GM12891 (cell line): ENCODE data around the gene WDR44.

Experiments used
- POLR2A ChIP-seq: IDR thresholded peaks from 2 replicates; pipeline ENCODE4 v1.6.1; 2011; ENCODE audit warnings: low read depth, low read length, control low read depth
- POLR2AphosphoS5 ChIP-seq: IDR thresholded peaks from 2 replicates; pipeline ENCODE4 v1.6.1; 2011; ENCODE audit warnings: low read depth, low read length, control low read depth
- POU2F2 ChIP-seq: IDR thresholded peaks from 2 replicates; pipeline ENCODE4 v1.6.1; 2011; ENCODE audit warnings: low read depth, mild to moderate bottlenecking, control low read depth, low read length, moderate library complexity
- SPI1 ChIP-seq: IDR thresholded peaks from 2 replicates; pipeline ENCODE4 v1.6.1; 2011; ENCODE audit warnings: low read depth, low read length, control low read depth
- TAF1 ChIP-seq: IDR thresholded peaks from 2 replicates; pipeline ENCODE4 v1.6.1; 2011; ENCODE audit warnings: low read depth, low read length, control low read depth

DNA sequence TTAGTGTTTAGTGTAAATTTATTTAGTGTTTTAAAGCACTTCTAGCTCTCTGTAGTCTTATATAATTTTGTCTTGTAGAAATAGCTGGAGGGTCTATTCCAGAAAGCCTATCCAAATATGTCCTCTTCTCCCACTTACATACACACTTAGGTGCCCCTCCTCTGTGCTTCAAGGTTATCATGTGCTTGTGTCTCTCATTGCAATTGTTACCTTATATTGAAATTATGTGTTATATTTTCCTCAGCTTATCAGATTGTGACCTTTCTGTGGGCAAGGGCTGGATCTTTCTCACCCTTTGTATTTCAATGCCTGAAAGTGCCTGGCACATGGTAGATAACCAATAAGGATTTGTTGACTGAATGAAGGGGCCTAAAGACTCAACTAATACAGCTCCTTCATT, 18.4 kb downstream of the WDR44 start:
- TF ChIP-seq POLR2A = no peak
- no peak for TF ChIP-seq POLR2AphosphoS5
- no peak for TF ChIP-seq TAF1
- TF ChIP-seq POU2F2 = no peak
- TF ChIP-seq SPI1 = no peak
